SK-N-SH (cell line): ENCODE results near the gene ZNRF1. TPM values are rescaled to one million over a fixed set of nuclear protein-coding genes. Genes with fewer than 3 reads are reported as not detected.

Experiments used
- CTCF ChIA-PET: fragments of 300-600, 350-600 bp; formaldehyde crosslinking; extraction: SDS; loops from one replicate; lab custom pipeline; 2021; lab: Yijun Ruan, JAX
- POLR2A ChIA-PET: fragments of 350-600 bp; sonication (Branson Sonifier 250); formaldehyde crosslinking; extraction: SDS; loops from one replicate; lab custom pipeline; 2020; ENCODE audit warnings: antibody characterized with exemption, inconsistent platforms; lab: Yijun Ruan, JAX
- DNase-seq: peaks from one replicate; pipeline ENCODE4 v3.0.0; 2012
- H2AFZ ChIP-seq: fragments of 200-600 bp; sonication (generic); 2 replicates; pipeline ENCODE4 v1.8.1; 2016; ENCODE audit warnings: antibody characterized with exemption, mild to moderate bottlenecking, low read depth
- H3F3A ChIP-seq: fragments of 200-600 bp; sonication (generic); replicated peaks from 2 replicates; pipeline ENCODE3; 2016; ENCODE audit warnings: antibody characterized with exemption, mild to moderate bottlenecking; ENCODE audit not compliant: insufficient read depth
- H3K27ac ChIP-seq, 2 experiments: fragments of 200-500 bp in 1 of 2; fragments of 200-600 bp in 1 of 2; sonication (Bioruptor generic) in 1 of 2; sonication (generic), shearing (Covaris generic) in 1 of 2; 2 replicates each; pipeline versions ENCODE4 v1.5.1 to v1.6.1; 2014 to 2016; ENCODE audit warnings: low read depth in 2 of 2, inconsistent platforms in 1 of 2, low read length in 1 of 2, mild to moderate bottlenecking in 1 of 2, mixed read lengths in 1 of 2
- H3K27me3 ChIP-seq: fragments of 200-600 bp; sonication (generic), shearing (Covaris generic); 2 replicates; pipeline ENCODE4 v1.6.1; 2016; ENCODE audit warnings: mixed run types; ENCODE audit not compliant: insufficient read depth
- H3K36me3 ChIP-seq, 2 experiments: fragments of 200-500 bp in 1 of 2; fragments of 200-600 bp in 1 of 2; sonication (Bioruptor generic) in 1 of 2; sonication (generic) in 1 of 2; replicated peaks in 1 of 2; 2 replicates each; pipeline versions ENCODE3 to v1.5.1; 2014 to 2016; ENCODE audit warnings: low read length in 1 of 2, mild to moderate bottlenecking in 1 of 2; ENCODE audit not compliant: insufficient read depth in 2 of 2, control insufficient read depth in 1 of 2
- H3K4me1 ChIP-seq, 2 experiments: fragments of 200-500 bp in 1 of 2; fragments of 200-600 bp in 1 of 2; sonication (Bioruptor generic) in 1 of 2; sonication (generic), shearing (Covaris generic) in 1 of 2; 2 replicates each; pipeline versions ENCODE4 v1.5.1 to v1.6.1; 2014 to 2016; ENCODE audit warnings: low read depth in 1 of 2, low read length in 1 of 2, mixed run types in 1 of 2; ENCODE audit not compliant: insufficient read depth in 2 of 2, control insufficient read depth in 1 of 2
- H3K4me2 ChIP-seq: fragments of 200-600 bp; sonication (generic), shearing (Covaris generic); 2 replicates; pipeline ENCODE4 v1.6.1; 2017; ENCODE audit warnings: mixed run types
- H3K4me3 ChIP-seq, 2 experiments: fragments of 200-500 bp in 1 of 2; fragments of 200-600 bp in 1 of 2; sonication (Bioruptor generic) in 1 of 2; sonication (generic), shearing (Covaris generic) in 1 of 2; 2 replicates each; pipeline versions ENCODE4 v1.5.1 to v1.8.1; 2014 to 2016; ENCODE audit warnings: low read depth in 2 of 2, inconsistent platforms in 1 of 2, low read length in 1 of 2, mild to moderate bottlenecking in 1 of 2, mixed read lengths in 1 of 2, moderate library complexity in 1 of 2
- H3K79me2 ChIP-seq: fragments of 200-600 bp; sonication (generic); 2 replicates; pipeline ENCODE4 v1.8.1; 2017; ENCODE audit warnings: mild to moderate bottlenecking; ENCODE audit not compliant: insufficient read depth
- H3K9ac ChIP-seq: fragments of 200-600 bp; sonication (generic); 2 replicates; pipeline ENCODE4 v1.6.1; 2017; ENCODE audit warnings: mixed run types
- H3K9me2 ChIP-seq: fragments of 200-600 bp; sonication (generic); 2 replicates; pipeline ENCODE4 v1.6.1; 2017; ENCODE audit warnings: mixed run types
- H3K9me3 ChIP-seq: fragments of 200-600 bp; sonication (generic); 2 replicates; pipeline ENCODE4 v1.6.1; 2017; ENCODE audit warnings: mixed run types, mild to moderate bottlenecking, moderate library complexity
- H4K20me1 ChIP-seq: fragments of 200-600 bp; sonication (generic); 2 replicates; pipeline ENCODE4 v1.6.1; 2017; ENCODE audit warnings: mild to moderate bottlenecking, mixed run types; ENCODE audit not compliant: insufficient read depth
- CHD2 ChIP-seq: fragments of 150-350 bp; IDR thresholded peaks from 2 replicates; pipeline ENCODE4 v1.6.1; 2018; ENCODE audit warnings: low read length; ENCODE audit not compliant: partially characterized antibody
- CTCF ChIP-seq: fragments of 200-600 bp; sonication (generic); IDR thresholded peaks from 2 replicates; pipeline ENCODE4 v1.6.1; 2017; ENCODE audit warnings: antibody characterized with exemption, mild to moderate bottlenecking, moderate library complexity
- ELF1 ChIP-seq: IDR thresholded peaks from 2 replicates; pipeline ENCODE4 v1.4.0; 2012
- EP300 ChIP-seq, 2 experiments: IDR thresholded peaks; 2 replicates each; pipeline versions ENCODE4 v1.4.0 to v1.6.1; 2012; ENCODE audit warnings: borderline replicate concordance in 1 of 2, low read depth in 1 of 2, low read length in 1 of 2
- FOSL2 ChIP-seq: IDR thresholded peaks from 2 replicates; pipeline ENCODE4 v1.4.0; 2012; ENCODE audit warnings: low read depth, mild to moderate bottlenecking, moderate library complexity, borderline replicate concordance
- IRF3 ChIP-seq: fragments of 150-350 bp; IDR thresholded peaks from 2 replicates; pipeline ENCODE4 v1.6.1; 2016; ENCODE audit warnings: mild to moderate bottlenecking, low read depth, low read length
- NRF1 ChIP-seq: IDR thresholded peaks from 2 replicates; pipeline ENCODE4 v1.6.1; 2012; ENCODE audit warnings: low read depth, mild to moderate bottlenecking, low read length
- REST ChIP-seq: IDR thresholded peaks from 2 replicates; pipeline ENCODE4 v1.6.1; 2012; ENCODE audit warnings: mild to moderate bottlenecking, low read depth, low read length, moderate library complexity
- RFX5 ChIP-seq: IDR thresholded peaks from 2 replicates; pipeline ENCODE4 v1.6.1; 2012; ENCODE audit warnings: mild to moderate bottlenecking, improper control_type of control experiment, low read length
- TAF1 ChIP-seq: IDR thresholded peaks from 2 replicates; pipeline ENCODE4 v1.6.1; 2012; ENCODE audit warnings: low read depth, mild to moderate bottlenecking, low read length, moderate library complexity, borderline replicate concordance
- TEAD4 ChIP-seq: IDR thresholded peaks from 2 replicates; pipeline ENCODE4 v1.4.0; 2012; ENCODE audit warnings: mild to moderate bottlenecking, borderline replicate concordance; ENCODE audit not compliant: insufficient read depth
- WGBS: methylation state at CpG from one replicate; pipeline ENCODE4 v1.1.6; 2017; ENCODE audit warnings: low lambda C conversion rate; 5-methylcytosine and 5-hydroxymethylcytosine counted together
- polyA plus RNA-seq, 3 experiments: library from polyadenylated mRNA; depleted of rRNA; stranded (reverse); fragments of >200 nt; gene quantifications; 2 replicates each; pipeline ENCODE4 v1.2.3, GENCODE V29; 2012
- TF ChIP-seq, protein P1 (sequence below): IDR thresholded peaks from 2 replicates; pipeline ENCODE4 v1.4.0; 2012; ENCODE audit warnings: low read depth, borderline replicate concordance

The ZNRF1 gene
- polyA plus RNA-seq, 1 of the 3 experiments (the other 2 are of a cell fraction): 23.7 TPM

DNA sequence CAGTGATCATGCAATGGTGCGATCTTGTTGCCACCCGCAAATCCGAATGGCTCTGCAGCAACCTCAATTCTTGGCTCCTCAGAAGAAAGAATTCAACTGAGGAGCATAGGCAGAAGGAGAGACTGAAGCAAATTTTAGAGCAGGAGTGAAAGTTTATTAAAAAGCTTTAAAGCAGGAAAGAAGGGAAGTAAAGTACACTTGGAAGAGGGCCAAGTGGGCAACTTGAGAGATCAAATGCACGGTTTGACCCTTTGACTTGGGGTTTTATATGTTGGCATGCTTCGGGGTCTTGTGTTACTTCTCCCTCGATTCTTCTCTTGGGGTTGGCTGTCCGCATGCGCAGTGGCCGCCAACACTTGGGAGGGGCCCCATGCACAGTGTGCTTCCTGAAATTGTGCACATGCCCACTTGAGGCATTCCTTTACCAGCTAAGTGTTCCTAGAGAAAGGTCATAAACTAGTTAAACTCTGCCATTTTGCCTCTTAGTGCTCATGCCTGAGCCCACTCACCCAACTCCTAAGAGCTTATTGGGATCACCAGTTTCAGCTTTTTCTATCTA is 36.7 kb downstream of the ZNRF1 start:
- Histone ChIP-seq H4K20me1 (no peaks in the 10 kb centered on the region; the same call in 1 of the 2 replicates), H3K9me3 (no peaks in the 10 kb centered on the region), H3F3A (peaks cover 4% of the 10 kb centered on the region), H2AFZ (no peak overlapping the region), H3K4me1 (no peaks in the 10 kb centered on the region), H3K27me3 (no peaks in the 10 kb centered on the region), H3K4me3 (no peak overlapping the region), H3K4me2 (no peak overlapping the region), H3K79me2 (peaks cover 94% of the 10 kb centered on the region), H3K9me2 (no peaks in the 10 kb centered on the region), H3K27ac (no peak overlapping the region), H3K9ac (no peak overlapping the region), H3K36me3 (no peaks in the 10 kb centered on the region)
- ChIA-PET POLR2A (no interaction called here), CTCF (no interaction called here)
- WGBS: 90% methylated on average over 9 of the region's 9 CpGs
- TF ChIP-seq EP300 (IDR thresholded peaks at IDR 0.05; ENCODE audit: borderline replicate concordance in 1 of 2, low read depth in 1 of 2, low read length in 1 of 2) (no peak), NRF1 (no peak), FOSL2 (no peak), IRF3 (no peak), CHD2 (no peak), RFX5 (no peak), REST (no peak), TEAD4 (no peak), ELF1 (no peak), CTCF (no peak), TAF1 (no peak)
- TF ChIP-seq, protein P1, sequence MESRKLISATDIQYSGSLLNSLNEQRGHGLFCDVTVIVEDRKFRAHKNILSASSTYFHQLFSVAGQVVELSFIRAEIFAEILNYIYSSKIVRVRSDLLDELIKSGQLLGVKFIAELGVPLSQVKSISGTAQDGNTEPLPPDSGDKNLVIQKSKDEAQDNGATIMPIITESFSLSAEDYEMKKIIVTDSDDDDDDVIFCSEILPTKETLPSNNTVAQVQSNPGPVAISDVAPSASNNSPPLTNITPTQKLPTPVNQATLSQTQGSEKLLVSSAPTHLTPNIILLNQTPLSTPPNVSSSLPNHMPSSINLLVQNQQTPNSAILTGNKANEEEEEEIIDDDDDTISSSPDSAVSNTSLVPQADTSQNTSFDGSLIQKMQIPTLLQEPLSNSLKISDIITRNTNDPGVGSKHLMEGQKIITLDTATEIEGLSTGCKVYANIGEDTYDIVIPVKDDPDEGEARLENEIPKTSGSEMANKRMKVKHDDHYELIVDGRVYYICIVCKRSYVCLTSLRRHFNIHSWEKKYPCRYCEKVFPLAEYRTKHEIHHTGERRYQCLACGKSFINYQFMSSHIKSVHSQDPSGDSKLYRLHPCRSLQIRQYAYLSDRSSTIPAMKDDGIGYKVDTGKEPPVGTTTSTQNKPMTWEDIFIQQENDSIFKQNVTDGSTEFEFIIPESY: no peak
- no peak for DNase-seq
